WERI-Rb-1 (cell line): ENCODE results near the gene PPARD.
A peak's percentile ranks its signal among the peaks of the same experiment; 100 is the strongest.

Source experiments
- DNase-seq: peaks from one replicate; pipeline ENCODE4 v3.0.0-alpha.2; 2020
- H3K27ac ChIP-seq: fragments of 250-450 bp; sonication (Bioruptor Pico); 2 replicates; pipeline ENCODE4 v1.5.1; 2020; ENCODE audit warnings: mild to moderate bottlenecking, moderate library complexity
- H3K27me3 ChIP-seq: fragments of 250-450 bp; sonication (Bioruptor Pico); 2 replicates; pipeline ENCODE4 v1.5.1; 2021; ENCODE audit warnings: mild to moderate bottlenecking, low read depth, moderate library complexity; ENCODE audit not compliant: insufficient read depth, severe bottlenecking
- H3K36me3 ChIP-seq: fragments of 250-450 bp; sonication (Bioruptor Pico); 2 replicates; pipeline ENCODE4 v1.5.1; 2020; ENCODE audit warnings: mild to moderate bottlenecking, moderate library complexity
- H3K4me3 ChIP-seq: 2 replicates; pipeline ENCODE4 v1.5.1; 2011; ENCODE audit warnings: low read depth, mild to moderate bottlenecking, control low read depth, low read length
- H3K9me3 ChIP-seq: fragments of 250-450 bp; sonication (Bioruptor Pico); 2 replicates; pipeline ENCODE4 v1.5.1; 2021; ENCODE audit warnings: mild to moderate bottlenecking, moderate library complexity; ENCODE audit not compliant: severe bottlenecking
- CTCF ChIP-seq: IDR thresholded peaks from 2 replicates; pipeline ENCODE4 v1.5.1; 2011; ENCODE audit warnings: low read depth, mild to moderate bottlenecking, control low read depth, inconsistent platforms, low read length

The PPARD gene

GRCh38 chr6:35318196-35319171 lies 23.9 kb upstream of the PPARD start:
- DNase-seq, result peak; percentile 97
- no peaks in the 10 kb centered on the region for H3K27me3 ChIP-seq
- H3K36me3 ChIP-seq, result no peaks in the 10 kb centered on the region
- H3K4me3 ChIP-seq, result peak overlapping the region; percentile 63
- peak overlapping the region; percentile 66 for H3K27ac ChIP-seq
- peaks cover 3% of the 10 kb centered on the region for H3K9me3 ChIP-seq
- peak; percentile 44 for TF ChIP-seq CTCF

GRCh38 chr6:35319346-35320030 lies 22.9 kb upstream of the PPARD start:
- H3K36me3 ChIP-seq, result no peaks in the 10 kb centered on the region
- H3K9me3 ChIP-seq, result peaks cover 3% of the 10 kb centered on the region
- no peaks in the 10 kb centered on the region for H3K27me3 ChIP-seq
- no peak for DNase-seq
- TF ChIP-seq CTCF, result no peak
- no peak overlapping the region for H3K27ac ChIP-seq
- H3K4me3 ChIP-seq, result no peak overlapping the region

GRCh38 chr6:35320031-35320410 lies 22.3 kb upstream of the PPARD start:
- DNase-seq, result no peak
- TF ChIP-seq CTCF, result no peak
- Histone ChIP-seq H3K9me3 (peaks cover 3% of the 10 kb centered on the region), H3K36me3 (no peaks in the 10 kb centered on the region), H3K27me3 (no peaks in the 10 kb centered on the region), H3K4me3 (no peak overlapping the region), H3K27ac (no peak overlapping the region)

GRCh38 chr6:35321091-35321490 lies 21.3 kb upstream of the PPARD start:
- TF ChIP-seq CTCF, result no peak
- no peak overlapping the region for H3K27ac ChIP-seq
- no peaks in the 10 kb centered on the region for H3K36me3 ChIP-seq
- no peak overlapping the region for H3K4me3 ChIP-seq
- H3K9me3 ChIP-seq, result peaks cover 3% of the 10 kb centered on the region
- no peak for DNase-seq
- H3K27me3 ChIP-seq, result no peaks in the 10 kb centered on the region

- Histone ChIP-seq H3K9me3 (peaks cover 5% of the 10 kb centered on the region), H3K4me3 (no peak overlapping the region), H3K27ac (no peak overlapping the region), H3K27me3 (no peaks in the 10 kb centered on the region), H3K36me3 (no peaks in the 10 kb centered on the region)
- peak; percentile 90 for DNase-seq
- peak; percentile 88 for TF ChIP-seq CTCF
These were observed 14.9 kb upstream of the PPARD start for GRCh38 chr6:35327349-35328027.
